ENCODE results near the gene GPR151.

GPR151 gene

DNA sequence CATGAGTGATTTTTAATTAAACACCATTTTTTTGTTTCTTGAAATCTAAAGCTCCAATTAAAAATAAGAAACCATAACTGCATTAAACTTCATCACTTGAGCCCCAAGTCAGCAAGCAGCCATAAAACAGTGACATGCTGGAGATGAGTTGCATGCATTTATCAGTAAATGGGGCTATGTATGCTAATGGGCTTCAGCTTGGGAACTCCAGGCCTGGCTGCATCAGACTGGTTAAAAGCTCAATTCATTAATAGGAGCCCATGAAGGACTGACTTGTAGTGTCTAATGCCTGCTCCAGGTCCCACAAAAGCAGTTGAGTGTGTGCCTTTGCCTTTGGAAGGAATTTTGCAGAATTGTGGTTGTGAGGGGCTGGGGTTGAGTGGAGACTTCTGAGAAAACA, 33.6 kb upstream of the GPR151 start:
- no peak overlapping the region for H3K4me3 ChIP-seq (ENCODE audit: control insufficient read depth, low read depth, low read length)
- TF ChIP-seq, protein P1, sequence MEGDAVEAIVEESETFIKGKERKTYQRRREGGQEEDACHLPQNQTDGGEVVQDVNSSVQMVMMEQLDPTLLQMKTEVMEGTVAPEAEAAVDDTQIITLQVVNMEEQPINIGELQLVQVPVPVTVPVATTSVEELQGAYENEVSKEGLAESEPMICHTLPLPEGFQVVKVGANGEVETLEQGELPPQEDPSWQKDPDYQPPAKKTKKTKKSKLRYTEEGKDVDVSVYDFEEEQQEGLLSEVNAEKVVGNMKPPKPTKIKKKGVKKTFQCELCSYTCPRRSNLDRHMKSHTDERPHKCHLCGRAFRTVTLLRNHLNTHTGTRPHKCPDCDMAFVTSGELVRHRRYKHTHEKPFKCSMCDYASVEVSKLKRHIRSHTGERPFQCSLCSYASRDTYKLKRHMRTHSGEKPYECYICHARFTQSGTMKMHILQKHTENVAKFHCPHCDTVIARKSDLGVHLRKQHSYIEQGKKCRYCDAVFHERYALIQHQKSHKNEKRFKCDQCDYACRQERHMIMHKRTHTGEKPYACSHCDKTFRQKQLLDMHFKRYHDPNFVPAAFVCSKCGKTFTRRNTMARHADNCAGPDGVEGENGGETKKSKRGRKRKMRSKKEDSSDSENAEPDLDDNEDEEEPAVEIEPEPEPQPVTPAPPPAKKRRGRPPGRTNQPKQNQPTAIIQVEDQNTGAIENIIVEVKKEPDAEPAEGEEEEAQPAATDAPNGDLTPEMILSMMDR (IDR thresholded peaks at IDR 0.05; ENCODE audit: control insufficient read depth, insufficient read depth, low read depth, low read length, missing control alignments): no peak
- DNase-seq (ENCODE audit: low read depth): no peak

DNA sequence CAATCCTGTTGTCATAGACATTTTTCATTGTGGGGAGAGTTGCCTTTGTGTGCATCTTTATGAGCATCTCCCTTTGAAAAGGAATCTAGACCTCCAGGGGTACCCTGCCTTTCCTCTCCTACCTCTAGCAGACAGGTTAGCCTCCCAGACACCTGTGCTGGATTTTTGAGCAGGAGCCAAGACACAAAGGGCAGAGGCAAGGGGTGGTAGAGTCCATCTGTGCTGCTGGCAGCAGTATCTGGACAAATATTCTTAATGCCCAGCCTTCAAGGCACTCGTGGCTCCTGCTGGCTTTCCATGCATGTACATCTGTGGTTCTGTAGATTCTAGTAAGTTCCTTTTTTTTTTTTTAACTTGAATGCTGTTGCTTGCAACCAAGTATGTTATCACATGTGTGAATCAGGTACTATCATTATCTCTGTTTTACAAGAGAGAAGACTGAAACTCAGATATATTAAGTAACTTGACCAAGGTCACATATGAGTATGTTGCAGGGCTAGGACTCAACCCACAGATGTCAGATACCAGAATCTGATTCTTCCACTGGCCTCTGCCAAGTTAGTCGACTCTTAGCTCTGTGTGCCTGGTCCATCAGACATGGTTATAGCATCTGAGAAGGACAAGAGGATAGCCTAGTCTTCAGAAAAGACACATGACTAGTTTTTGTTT, 32.9 kb upstream of the GPR151 start:
- no peak overlapping the region for H3K4me3 ChIP-seq (ENCODE audit: control insufficient read depth, low read depth, low read length)
- DNase-seq (ENCODE audit: low read depth): no peak
- TF ChIP-seq, protein P1 (IDR thresholded peaks at IDR 0.05; ENCODE audit: control insufficient read depth, insufficient read depth, low read depth, low read length, missing control alignments): no peak

DNA sequence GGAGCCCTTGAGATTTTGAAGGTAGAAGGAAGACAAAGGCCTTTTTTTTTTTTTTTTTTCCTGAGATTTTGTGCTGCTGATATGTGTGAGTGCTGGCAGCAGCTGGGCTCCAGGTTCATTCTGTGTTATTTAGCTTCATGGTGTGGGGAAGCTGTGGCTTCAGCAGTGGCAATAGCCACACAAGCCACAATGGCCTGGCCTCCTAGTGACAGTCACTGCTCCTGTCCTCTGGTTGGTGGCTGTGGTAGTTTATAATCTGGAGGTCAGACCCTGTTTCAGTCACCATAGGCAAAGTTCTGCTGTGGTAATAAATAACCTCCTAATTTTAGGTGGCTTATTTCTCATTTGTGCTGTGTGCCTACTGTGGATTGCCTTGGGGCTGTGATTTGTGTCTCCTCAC, 28.2 kb upstream of the GPR151 start:
- DNase-seq (ENCODE audit: low read depth): no peak
- TF ChIP-seq, protein P1 (IDR thresholded peaks at IDR 0.05; ENCODE audit: control insufficient read depth, insufficient read depth, low read depth, low read length, missing control alignments): no peak
- no peak overlapping the region for H3K4me3 ChIP-seq (ENCODE audit: control insufficient read depth, low read depth, low read length)

DNA sequence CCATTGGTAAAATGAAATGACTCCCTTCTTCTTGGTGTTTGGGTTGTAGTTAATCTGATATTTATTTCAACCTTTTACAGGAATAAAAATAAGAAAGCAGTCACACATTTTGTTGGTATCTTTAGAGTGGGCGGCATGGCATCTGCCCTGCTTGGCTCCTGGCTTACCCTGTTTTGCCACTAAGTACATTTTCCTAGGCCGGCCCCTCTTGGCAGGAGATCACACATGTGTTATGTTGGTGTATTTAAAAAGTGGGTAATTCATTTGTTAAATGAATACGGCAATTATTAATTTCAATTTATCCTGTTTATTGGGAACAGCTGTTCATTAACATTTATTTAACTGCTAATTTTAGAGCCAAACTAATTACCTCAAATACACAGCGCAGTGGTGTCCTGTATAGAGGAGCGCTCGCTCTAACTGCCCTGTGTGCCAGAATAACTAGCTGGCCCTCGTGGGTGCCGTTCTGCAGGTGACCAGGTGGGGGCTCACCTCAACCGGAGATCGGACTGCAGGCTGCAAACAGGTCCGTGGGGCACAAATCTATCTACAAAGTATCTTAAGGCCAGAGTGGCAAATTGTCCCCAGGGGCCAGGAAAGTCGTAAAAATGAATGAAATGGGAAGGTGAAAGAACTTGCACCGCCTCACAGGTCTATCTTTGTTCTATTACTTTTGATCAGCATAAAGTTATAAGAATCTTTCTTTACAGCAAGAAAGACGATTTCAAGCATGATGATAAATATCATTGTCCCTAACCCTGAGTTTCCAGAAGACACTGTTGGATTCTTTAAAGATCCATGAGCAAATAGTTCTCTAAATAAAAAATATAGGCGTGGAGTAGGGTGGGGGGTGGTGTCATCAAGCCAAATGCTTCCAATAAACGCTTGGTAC, 26.2 kb upstream of the GPR151 start:
- TF ChIP-seq, protein P1 (IDR thresholded peaks at IDR 0.05; ENCODE audit: control insufficient read depth, insufficient read depth, low read depth, low read length, missing control alignments): peak; percentile 93
- DNase-seq (ENCODE audit: low read depth): peak; percentile 20
- no peak overlapping the region for H3K4me3 ChIP-seq (ENCODE audit: control insufficient read depth, low read depth, low read length)

DNA sequence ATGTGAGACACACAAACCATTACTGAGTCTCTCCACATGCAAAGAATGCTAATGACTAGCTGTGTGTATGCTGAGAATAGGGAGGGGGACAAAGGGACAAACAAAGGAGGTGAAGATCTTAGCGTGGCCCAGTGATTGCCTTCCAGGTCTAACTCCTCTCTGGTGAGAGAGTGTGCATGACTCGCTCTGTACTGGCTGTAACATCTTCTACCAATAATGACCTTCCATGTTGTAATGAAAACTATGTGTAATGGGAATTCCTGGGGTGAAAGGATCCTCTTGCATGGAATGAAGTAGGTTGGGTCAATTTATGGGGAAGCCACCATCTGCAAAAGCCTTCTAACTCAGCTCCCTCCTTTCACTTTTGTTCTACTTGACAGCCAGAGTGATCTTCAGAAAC, 24.4 kb upstream of the GPR151 start:
- peak; percentile 35 for DNase-seq (ENCODE audit: low read depth)
- TF ChIP-seq, protein P1 (IDR thresholded peaks at IDR 0.05; ENCODE audit: control insufficient read depth, insufficient read depth, low read depth, low read length, missing control alignments): no peak
- H3K4me3 ChIP-seq (ENCODE audit: control insufficient read depth, low read depth, low read length): no peak overlapping the region

DNA sequence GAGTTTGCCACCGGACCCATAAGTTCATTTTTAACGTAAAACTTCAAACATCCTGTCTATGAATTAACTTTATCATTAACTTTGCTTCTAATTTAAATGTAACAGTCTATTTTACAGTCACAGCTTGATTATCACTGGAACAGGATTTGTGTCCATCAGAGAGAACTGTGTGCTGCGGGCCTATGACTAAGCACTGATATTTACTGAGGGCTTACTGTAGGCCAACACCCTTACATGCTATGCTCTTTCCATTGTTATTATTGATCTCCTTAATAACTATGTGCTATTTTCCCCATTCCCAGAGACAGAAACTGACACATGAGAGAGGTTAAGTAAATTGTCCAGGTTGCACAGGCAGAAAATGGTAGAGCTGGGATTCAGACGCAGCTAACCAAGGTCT, 24.0 kb upstream of the GPR151 start:
- TF ChIP-seq, protein P1 (IDR thresholded peaks at IDR 0.05; ENCODE audit: control insufficient read depth, insufficient read depth, low read depth, low read length, missing control alignments): no peak
- H3K4me3 ChIP-seq (ENCODE audit: control insufficient read depth, low read depth, low read length): no peak overlapping the region

More for the DNA sequence above, 24.0 kb upstream of the GPR151 start:
- no peak for DNase-seq (ENCODE audit: low read depth)

Data from AG09309 (cell line).